Activated CD4-positive, alpha-beta T cell treated with anti-CD3 and anti-CD28 coated beads for 36 hours (primary cell): ENCODE data around the gene KLF14. TPM values are rescaled to one million over a fixed set of nuclear protein-coding genes. Genes with fewer than 3 reads are reported as not detected.

Source experiments
- ATAC-seq: fragments of 200-7000 bp; cut with Tn5 transposase; one replicate; pipeline ENCODE4 v1.10.0; 2021; ENCODE audit warnings: mild to moderate bottlenecking, moderate library complexity
- CTCF ChIA-PET: fragments of 350-600 bp; sonication (Branson Sonifier 250); formaldehyde crosslinking; loops from one replicate; lab custom pipeline; 2021; ENCODE audit warnings: antibody characterized with exemption; lab: Charles Lee
- POLR2A ChIA-PET: fragments of 350-600 bp; sonication (Branson Sonifier 250); formaldehyde crosslinking; loops from one replicate; lab custom pipeline; 2021; ENCODE audit warnings: antibody characterized with exemption, inconsistent platforms; lab: Charles Lee
- DNase-seq: peaks from one replicate; pipeline ENCODE4 v3.0.0-alpha.2; 2020
- H3K27ac Mint-ChIP-seq: one replicate; pipeline ENCODE4 v1.8.0; 2021; ENCODE audit warnings: mixed read lengths
- H3K27me3 Mint-ChIP-seq: one replicate; pipeline ENCODE4 v1.8.0; 2021; ENCODE audit warnings: mixed read lengths
- H3K36me3 Mint-ChIP-seq: one replicate; pipeline ENCODE4 v1.8.0; 2021; ENCODE audit warnings: low read depth, mixed read lengths
- H3K4me1 Mint-ChIP-seq: one replicate; pipeline ENCODE4 v1.8.0; 2021; ENCODE audit warnings: mixed read lengths
- H3K4me3 Mint-ChIP-seq: one replicate; pipeline ENCODE4 v1.8.0; 2021; ENCODE audit warnings: mild to moderate bottlenecking, moderate library complexity, mixed read lengths
- H3K9me3 Mint-ChIP-seq: one replicate; pipeline ENCODE4 v1.8.0; 2021; ENCODE audit warnings: low read depth, mixed read lengths
- intact Hi-C, 2 experiments: fragments of 100-400 bp; cut with DNase I in 1 of 2; cut with micrococcal nuclease in 1 of 2; formaldehyde crosslinking; loops; one replicate each; pipeline versions ENCODE4 v1.14.2 to v1.15.1; 2022 to 2024; cut with DNase I, micrococcal nuclease
- total RNA-seq, 2 experiments: library from RNA; stranded (reverse); gene quantifications; one replicate each; pipeline ENCODE4 v1.2.3, GENCODE V29; 2021

The KLF14 gene
- total RNA-seq, 2 experiments from 2014 or later: not detected

- peaks cover 35% of the 10 kb centered on the region for H3K27me3 Mint-ChIP-seq
- intact Hi-C loops: no loop called here
- ChIA-PET POLR2A (no interaction called here), CTCF (interaction anchor here (1.1 to 1.5 kb wide), 2 partner anchors 9 kb away, joined by 5 read pairs; no protein-coding TSS in a partner anchor)
- no peaks in the 10 kb centered on the region for H3K36me3 Mint-ChIP-seq
- no peaks in the 10 kb centered on the region for H3K4me1 Mint-ChIP-seq
- ATAC-seq (no peak), DNase-seq (no peak)
- H3K9me3 Mint-ChIP-seq: no peaks in the 10 kb centered on the region
- no peak overlapping the region for H3K4me3 Mint-ChIP-seq
- no peak overlapping the region for H3K27ac Mint-ChIP-seq
Observed at GRCh38 chr7:130748531-130749389, 14.8 kb upstream of the KLF14 start.

GRCh38 chr7:130741331-130741995 is 7.5 kb upstream of the KLF14 start:
- Mint-ChIP-seq H3K9me3 (no peaks in the 10 kb centered on the region), H3K4me3 (no peak overlapping the region), H3K27me3 (peaks cover 31% of the 10 kb centered on the region), H3K27ac (no peak overlapping the region), H3K36me3 (no peaks in the 10 kb centered on the region), H3K4me1 (no peaks in the 10 kb centered on the region)
- ATAC-seq (no peak), DNase-seq (no peak)
- ChIA-PET CTCF (no interaction called here), POLR2A (no interaction called here)
- intact Hi-C loops: no loop called here

GRCh38 chr7:130740606-130741005 is 6.6 kb upstream of the KLF14 start:
- POLR2A ChIA-PET: no interaction called here
- intact Hi-C loops: no loop called here
- CTCF ChIA-PET: interaction anchor here (0.6 kb wide), 1 partner anchor 730 kb away, joined by 3 read pairs; no protein-coding TSS in a partner anchor
- Mint-ChIP-seq H3K9me3 (no peaks in the 10 kb centered on the region), H3K36me3 (no peaks in the 10 kb centered on the region), H3K27me3 (peaks cover 36% of the 10 kb centered on the region), H3K4me3 (no peak overlapping the region), H3K27ac (no peak overlapping the region), H3K4me1 (no peaks in the 10 kb centered on the region)
- no peak for DNase-seq
- ATAC-seq: no peak

GRCh38 chr7:130736298-130736900 is 2.4 kb upstream of the KLF14 start:
- ATAC-seq (no peak), DNase-seq (no peak)
- Mint-ChIP-seq H3K4me1 (peaks cover 8% of the 10 kb centered on the region), H3K27me3 (peaks cover 43% of the 10 kb centered on the region), H3K9me3 (peaks cover 7% of the 10 kb centered on the region), H3K27ac (no peak overlapping the region), H3K36me3 (peaks cover 6% of the 10 kb centered on the region), H3K4me3 (no peak overlapping the region)
- POLR2A ChIA-PET: no interaction called here
- intact Hi-C loops: loop anchor here in 1 of 2 experiments (10.0 kb wide), 1 partner anchor 952 kb away; no protein-coding TSS in a partner anchor
- CTCF ChIA-PET: interaction anchor here (0.9 to 1.0 kb wide), 2 partner anchors 22 kb away, joined by 3 read pairs; no protein-coding TSS in a partner anchor

GRCh38 chr7:130734815-130735716 is 1.1 kb upstream of the KLF14 start:
- CTCF ChIA-PET: interaction anchor here (0.9 kb wide), 1 partner anchor 23 kb away, joined by 3 read pairs; no protein-coding TSS in a partner anchor
- H3K4me3 Mint-ChIP-seq: peak overlapping the region; percentile 72
- ATAC-seq (no peak), DNase-seq (no peak)
- H3K36me3 Mint-ChIP-seq: peaks cover 6% of the 10 kb centered on the region
- peaks cover 57% of the 10 kb centered on the region for H3K27me3 Mint-ChIP-seq
- POLR2A ChIA-PET: interaction anchor here (0.6 kb wide), 1 partner anchor 340 kb away, joined by 3 read pairs; no protein-coding TSS in a partner anchor
- H3K27ac Mint-ChIP-seq: no peak overlapping the region
- peaks cover 7% of the 10 kb centered on the region for H3K9me3 Mint-ChIP-seq
- intact Hi-C loops: loop anchor here in 1 of 2 experiments (1.0 to 10.0 kb wide), 4 partner anchors 67 to 950 kb away; partner anchors contain the start of genes COPG2, KLHDC10 and MEST
- H3K4me1 Mint-ChIP-seq: peaks cover 8% of the 10 kb centered on the region

GRCh38 chr7:130732980-130733930 is 752 bp downstream of the KLF14 start:
- POLR2A ChIA-PET: no interaction called here
- Mint-ChIP-seq H3K4me1 (peaks cover 8% of the 10 kb centered on the region), H3K9me3 (peaks cover 7% of the 10 kb centered on the region), H3K4me3 (peak overlapping the region; percentile 60), H3K27ac (no peak overlapping the region), H3K27me3 (peaks cover 68% of the 10 kb centered on the region), H3K36me3 (peaks cover 6% of the 10 kb centered on the region)
- intact Hi-C loops: loop anchor here in 1 of 2 experiments (5.0 to 10.0 kb wide), 2 partner anchors 661 to 948 kb away; partner anchors contain the start of gene KLHDC10
- ATAC-seq (peak; percentile 55), DNase-seq (peak; percentile 53)
- CTCF ChIA-PET: interaction anchor here (0.7 kb wide), 1 partner anchor 530 kb away, joined by 3 read pairs; no protein-coding TSS in a partner anchor

- DNase-seq: no peak
- Mint-ChIP-seq H3K4me3 (no peak overlapping the region), H3K9me3 (no peaks in the 10 kb centered on the region), H3K27me3 (peaks cover 23% of the 10 kb centered on the region), H3K4me1 (no peaks in the 10 kb centered on the region), H3K36me3 (no peaks in the 10 kb centered on the region), H3K27ac (no peak overlapping the region)
- ChIA-PET POLR2A (no interaction called here), CTCF (interaction anchor here (1.1 kb wide), 1 partner anchor 34 kb away, joined by 3 read pairs; no protein-coding TSS in a partner anchor)
- intact Hi-C loops: loop anchor here in 1 of 2 experiments (10.0 kb wide), 1 partner anchor 479 kb away; no protein-coding TSS in a partner anchor
- no peak for ATAC-seq
Observed at GRCh38 chr7:130723784-130724183, 10.2 kb downstream of the KLF14 start.

GRCh38 chr7:130721486-130722277 is 12.3 kb downstream of the KLF14 start:
- Mint-ChIP-seq H3K27ac (no peak overlapping the region), H3K4me1 (no peaks in the 10 kb centered on the region), H3K9me3 (no peaks in the 10 kb centered on the region), H3K27me3 (peaks cover 15% of the 10 kb centered on the region), H3K36me3 (no peaks in the 10 kb centered on the region), H3K4me3 (no peak overlapping the region)
- ChIA-PET POLR2A (no interaction called here), CTCF (interaction anchor here (0.6 to 1.1 kb wide), 4 partner anchors 34 to 798 kb away, joined by 3 read pairs; no protein-coding TSS in a partner anchor)
- ATAC-seq: no peak
- intact Hi-C loops: loop anchor here in 1 of 2 experiments (10.0 kb wide), 1 partner anchor 477 kb away; no protein-coding TSS in a partner anchor
- peak; percentile 52 for DNase-seq

GRCh38 chr7:130719541-130719940 is 14.5 kb downstream of the KLF14 start:
- Mint-ChIP-seq H3K9me3 (no peaks in the 10 kb centered on the region), H3K4me3 (no peak overlapping the region), H3K36me3 (no peaks in the 10 kb centered on the region), H3K4me1 (no peaks in the 10 kb centered on the region), H3K27ac (no peak overlapping the region), H3K27me3 (peaks cover 16% of the 10 kb centered on the region)
- ChIA-PET CTCF (interaction anchor here (0.7 to 1.0 kb wide), 2 partner anchors 38 to 110 kb away, joined by 3 to 5 read pairs; no protein-coding TSS in a partner anchor), POLR2A (no interaction called here)
- intact Hi-C loops: no loop called here
- ATAC-seq (no peak), DNase-seq (no peak)
